Activated CD8-positive, alpha-beta T cell treated with anti-CD3 and anti-CD28 coated beads, Interleukin-2, amount 10 ng/mL, durations not matched to agents 7 days and 5 days (primary cell): ENCODE data around the gene MED1. TPM values are rescaled to one million over a fixed set of nuclear protein-coding genes. Genes with fewer than 3 reads are reported as not detected.

Experiments used
- ATAC-seq: fragments of 150-1000 bp; cut with Tn5 transposase; one replicate; pipeline ENCODE4 v1.10.0; 2021; ENCODE audit warnings: moderate library complexity
- CTCF ChIA-PET: fragments of 350-600 bp; sonication (Branson Sonifier 250); formaldehyde crosslinking; loops from one replicate; lab custom pipeline; 2021; ENCODE audit warnings: antibody characterized with exemption; lab: Charles Lee
- POLR2A ChIA-PET: fragments of 350-600 bp; sonication (Branson Sonifier 250); formaldehyde crosslinking; loops from one replicate; lab custom pipeline; 2021; ENCODE audit warnings: antibody characterized with exemption; lab: Charles Lee
- DNase-seq: peaks from one replicate; pipeline ENCODE4 v3.0.0-alpha.2; 2020
- H3K27ac Mint-ChIP-seq: one replicate; pipeline ENCODE4 v1.8.0; 2021; ENCODE audit warnings: mild to moderate bottlenecking, mixed read lengths
- H3K27me3 Mint-ChIP-seq: one replicate; pipeline ENCODE4 v1.8.0; 2021; ENCODE audit warnings: low read depth, mixed read lengths
- H3K36me3 Mint-ChIP-seq: one replicate; pipeline ENCODE4 v1.8.0; 2021; ENCODE audit warnings: low read depth, mixed read lengths
- H3K4me1 Mint-ChIP-seq: one replicate; pipeline ENCODE4 v1.8.0; 2021; ENCODE audit warnings: low read depth, mixed read lengths
- H3K4me3 Mint-ChIP-seq: one replicate; pipeline ENCODE4 v1.8.0; 2021; ENCODE audit warnings: mild to moderate bottlenecking, mixed read lengths
- H3K9me3 Mint-ChIP-seq: one replicate; pipeline ENCODE4 v1.8.0; 2022; ENCODE audit warnings: mixed read lengths; ENCODE audit not compliant: insufficient read depth
- total RNA-seq, 2 experiments: library from RNA; stranded (reverse); gene quantifications; one replicate each; pipeline ENCODE4 v1.2.3, GENCODE V29; 2021

Gene MED1
- total RNA-seq, 2 experiments from 2014 or later, result 52.8 to 53.2 TPM

DNA sequence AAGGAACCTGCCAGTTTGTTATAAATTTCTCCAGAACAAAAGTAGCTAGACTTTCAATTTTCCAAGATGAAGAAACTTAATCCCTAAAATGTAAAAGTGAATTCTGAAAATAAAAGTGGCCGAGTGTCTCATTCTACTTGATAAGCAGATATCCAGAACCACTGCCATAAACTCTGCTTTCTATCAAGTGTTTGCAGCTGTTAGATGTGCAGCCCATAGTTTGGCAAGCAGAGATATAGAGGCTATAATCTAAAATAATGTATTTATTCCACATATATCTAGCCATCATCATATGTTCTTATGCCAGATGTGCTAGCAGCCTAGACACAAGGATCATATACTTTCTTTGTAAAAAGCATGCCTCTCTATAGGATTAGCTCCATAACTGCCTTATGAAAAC is 34.9 kb downstream of the MED1 start:
- ATAC-seq, result no peak
- CTCF ChIA-PET, result interaction anchor here (0.7 kb wide), 1 partner anchor 242 kb away, joined by 4 read pairs; no protein-coding TSS in a partner anchor
- Mint-ChIP-seq H3K36me3 (peaks cover 37% of the 10 kb centered on the region), H3K27me3 (no peaks in the 10 kb centered on the region), H3K9me3 (no peaks in the 10 kb centered on the region), H3K27ac (no peak overlapping the region), H3K4me3 (no peak overlapping the region), H3K4me1 (no peaks in the 10 kb centered on the region)
- POLR2A ChIA-PET, result interaction anchor here (0.6 to 1.0 kb wide), 2 partner anchors 14 to 35 kb away, joined by 3 read pairs; partner anchors contain the start of gene MED1
- DNase-seq, result no peak

DNA sequence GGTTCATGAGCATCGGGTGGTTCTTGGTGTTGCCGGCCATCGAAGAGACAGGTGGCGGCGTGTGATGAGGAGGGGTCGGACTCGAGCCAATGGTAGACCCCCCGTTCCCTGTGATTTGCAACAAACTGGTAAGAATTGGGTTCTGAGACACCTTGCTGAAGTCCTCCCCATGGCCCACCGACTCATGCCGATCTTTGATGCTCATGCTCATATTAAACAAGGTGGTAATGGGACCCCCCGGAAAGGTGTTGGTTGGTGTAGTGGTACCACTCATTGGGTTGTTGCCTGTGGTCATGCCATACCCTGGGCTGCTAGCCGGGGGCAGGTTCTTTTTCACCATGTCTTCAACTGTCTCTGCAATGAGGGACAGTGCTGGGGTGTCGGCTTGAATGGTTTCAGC is 40.8 kb downstream of the MED1 start:
- CTCF ChIA-PET, result no interaction called here
- POLR2A ChIA-PET, result no interaction called here
- no peaks in the 10 kb centered on the region for H3K9me3 Mint-ChIP-seq
- peaks cover 48% of the 10 kb centered on the region for H3K36me3 Mint-ChIP-seq
- no peaks in the 10 kb centered on the region for H3K27me3 Mint-ChIP-seq
- H3K4me3 Mint-ChIP-seq, result no peak overlapping the region
- H3K27ac Mint-ChIP-seq, result no peak overlapping the region
- DNase-seq (no peak), ATAC-seq (no peak)
- peaks cover 10% of the 10 kb centered on the region for H3K4me1 Mint-ChIP-seq

DNA sequence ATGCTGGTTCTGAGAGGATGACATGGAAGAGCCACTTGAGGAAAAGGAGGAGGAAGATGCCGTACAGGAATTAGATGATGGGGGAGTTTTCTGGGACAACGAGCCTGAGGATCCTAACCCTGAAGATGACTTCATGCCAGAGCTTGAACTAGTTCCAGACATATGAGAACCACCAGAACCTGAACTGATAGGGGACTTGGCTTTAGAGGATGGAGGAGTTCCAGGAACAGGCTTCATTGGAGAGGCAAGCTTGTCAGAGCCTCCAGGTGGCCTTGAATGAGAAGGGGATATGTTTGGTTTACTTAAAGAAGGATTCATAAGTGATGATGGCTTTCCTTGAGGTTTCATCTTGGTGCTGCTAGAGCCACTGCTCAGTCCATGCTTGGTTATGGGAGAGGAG is 42.7 kb downstream of the MED1 start:
- no peak for ATAC-seq

DNA sequence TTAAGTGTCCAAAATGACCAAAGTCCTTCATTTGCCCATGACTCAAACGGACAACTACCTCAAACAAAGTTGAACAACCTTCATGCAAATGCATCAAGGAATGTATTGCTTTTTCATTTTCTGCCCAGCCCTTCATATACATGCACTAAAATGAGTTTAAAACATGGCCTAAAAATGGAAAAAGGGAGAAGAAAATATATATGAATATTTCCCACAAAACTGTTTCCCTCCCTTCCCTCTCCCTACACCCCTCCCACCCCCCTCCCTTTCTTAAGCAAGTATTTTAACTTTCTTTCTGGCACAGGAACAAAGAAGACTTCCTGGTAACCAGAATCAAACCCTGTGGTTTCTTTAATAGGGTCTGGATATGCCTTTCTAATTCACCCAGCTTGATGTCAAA is 44.1 kb downstream of the MED1 start:
- Mint-ChIP-seq H3K27ac (no peak overlapping the region), H3K4me1 (peaks cover 24% of the 10 kb centered on the region), H3K4me3 (no peak overlapping the region), H3K9me3 (no peaks in the 10 kb centered on the region), H3K36me3 (peaks cover 34% of the 10 kb centered on the region), H3K27me3 (no peaks in the 10 kb centered on the region)
- ChIA-PET CTCF (interaction anchor here (1.0 kb wide), 1 partner anchor 168 kb away, joined by 3 read pairs; no protein-coding TSS in a partner anchor), POLR2A (interaction anchor here (0.5 kb wide), 1 partner anchor 9 kb away, joined by 4 read pairs; no protein-coding TSS in a partner anchor)
- no peak for DNase-seq
- ATAC-seq, result no peak

More for the DNA sequence above, 42.7 kb downstream of the MED1 start:
- DNase-seq, result no peak
- no peaks in the 10 kb centered on the region for H3K9me3 Mint-ChIP-seq
- H3K36me3 Mint-ChIP-seq, result peaks cover 35% of the 10 kb centered on the region
- H3K4me3 Mint-ChIP-seq, result no peak overlapping the region
- no peaks in the 10 kb centered on the region for H3K27me3 Mint-ChIP-seq
- POLR2A ChIA-PET, result no interaction called here
- no peak overlapping the region for H3K27ac Mint-ChIP-seq
- CTCF ChIA-PET, result no interaction called here
- peaks cover 19% of the 10 kb centered on the region for H3K4me1 Mint-ChIP-seq

DNA sequence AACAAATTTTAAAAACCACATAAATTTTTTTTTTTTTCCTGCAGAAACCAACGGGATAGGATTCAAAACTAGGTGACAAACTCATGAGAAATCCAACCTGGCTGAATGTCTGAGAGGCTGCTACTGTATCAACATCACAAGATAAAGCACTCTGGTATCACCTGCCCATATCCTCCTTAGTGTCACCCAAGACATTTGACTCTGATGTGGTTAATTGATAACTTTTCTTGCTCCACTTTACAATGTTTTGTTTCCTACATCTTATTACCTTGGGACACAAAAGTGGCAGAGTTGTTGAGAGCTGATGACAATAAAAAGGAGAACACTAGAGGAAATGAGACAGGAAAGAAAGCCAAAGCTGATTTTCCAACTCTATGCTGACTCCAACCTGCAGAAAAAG is 45.6 kb downstream of the MED1 start:
- CTCF ChIA-PET, result no interaction called here
- H3K4me3 Mint-ChIP-seq, result no peak overlapping the region

DNA sequence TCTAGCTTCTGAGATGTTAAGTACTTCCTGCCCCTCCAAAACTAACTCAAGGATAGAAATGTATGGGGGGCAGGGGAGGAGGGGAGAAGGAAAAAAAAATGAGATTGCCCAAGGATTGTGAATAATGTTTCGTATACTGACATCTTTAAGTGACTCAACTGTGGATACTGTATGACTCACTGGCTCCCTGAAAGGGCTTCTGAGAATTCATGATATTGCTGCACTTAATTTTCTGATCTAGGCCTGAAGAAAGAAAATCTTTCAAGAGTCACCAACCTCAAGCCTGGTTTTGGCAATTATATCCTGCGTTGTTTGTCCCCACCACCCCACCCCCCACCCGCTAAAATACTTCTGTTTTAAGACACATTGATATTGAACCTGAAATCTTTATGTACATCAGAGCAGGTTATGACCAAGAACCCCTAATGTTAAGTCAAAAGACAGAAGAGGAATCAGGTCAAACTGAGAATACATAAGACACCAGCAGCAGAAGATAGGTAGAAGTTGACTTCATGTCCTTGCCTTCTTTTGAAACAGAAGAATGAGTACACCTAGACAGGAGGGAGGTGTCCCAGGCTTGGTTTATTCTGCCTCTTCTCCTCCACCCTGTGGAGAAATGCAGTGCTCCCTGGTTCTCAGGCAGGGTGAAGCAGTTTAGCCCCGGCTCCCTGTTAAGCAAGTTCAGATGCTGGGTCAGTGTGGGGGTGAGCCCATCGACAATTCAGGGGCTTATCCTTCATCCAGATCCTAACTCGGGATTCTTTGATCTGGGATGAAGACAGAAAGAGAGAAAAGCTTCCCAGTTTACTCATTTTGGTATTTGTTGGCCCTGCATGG is 46.3 kb downstream of the MED1 start:
- H3K36me3 Mint-ChIP-seq, result peaks cover 27% of the 10 kb centered on the region
- H3K4me1 Mint-ChIP-seq, result peaks cover 34% of the 10 kb centered on the region
- DNase-seq (no peak), ATAC-seq (no peak)
- no peak overlapping the region for H3K27ac Mint-ChIP-seq
- CTCF ChIA-PET, result no interaction called here
- H3K9me3 Mint-ChIP-seq, result no peaks in the 10 kb centered on the region
- POLR2A ChIA-PET, result no interaction called here
- H3K4me3 Mint-ChIP-seq, result no peak overlapping the region
- H3K27me3 Mint-ChIP-seq, result no peaks in the 10 kb centered on the region

More for the DNA sequence above, 45.6 kb downstream of the MED1 start:
- peaks cover 34% of the 10 kb centered on the region for H3K36me3 Mint-ChIP-seq
- DNase-seq, result no peak
- H3K9me3 Mint-ChIP-seq, result no peaks in the 10 kb centered on the region
- H3K27me3 Mint-ChIP-seq, result no peaks in the 10 kb centered on the region
- POLR2A ChIA-PET, result interaction anchor here (1.0 kb wide), 1 partner anchor 24 kb away, joined by 3 read pairs; no protein-coding TSS in a partner anchor
- H3K4me1 Mint-ChIP-seq, result peaks cover 28% of the 10 kb centered on the region
- no peak overlapping the region for H3K27ac Mint-ChIP-seq
- ATAC-seq, result no peak

DNA sequence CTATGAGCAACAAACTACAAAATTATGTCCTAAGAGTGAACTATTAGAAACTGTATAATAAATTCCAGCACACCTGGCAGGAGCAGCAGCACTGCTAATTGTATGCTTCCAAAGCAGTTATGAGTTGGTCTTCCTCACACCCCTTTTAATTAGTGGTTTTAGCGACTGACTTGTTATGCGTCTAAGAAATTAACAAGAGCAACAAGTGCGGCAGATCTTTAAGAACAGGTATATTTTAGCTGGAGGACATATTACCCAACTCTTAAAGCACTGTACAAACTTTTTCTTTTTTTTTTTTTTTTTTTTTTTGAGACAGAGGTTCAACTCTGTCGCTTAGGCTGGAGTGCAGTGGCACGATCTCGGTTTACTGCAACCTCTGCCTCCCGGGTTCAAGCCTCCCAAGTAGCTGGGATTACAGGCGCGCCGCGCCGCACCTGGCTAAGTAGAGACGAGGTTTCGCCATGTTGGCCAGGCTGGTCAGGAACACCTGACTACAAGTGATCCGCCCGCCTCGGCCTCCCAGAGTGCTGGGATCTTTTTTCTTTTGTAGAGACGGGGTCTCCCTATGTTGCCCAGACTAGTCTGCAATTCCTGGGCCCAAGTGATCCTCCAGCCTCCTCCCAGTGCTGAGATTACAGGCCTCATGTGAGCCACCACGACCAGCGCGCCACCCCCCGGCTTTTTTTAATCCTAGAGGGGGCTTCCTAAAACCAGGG is 48.0 kb downstream of the MED1 start:
- Mint-ChIP-seq H3K27ac (peak overlapping the region; percentile 98), H3K27me3 (no peaks in the 10 kb centered on the region), H3K36me3 (peaks cover 11% of the 10 kb centered on the region), H3K4me1 (peaks cover 34% of the 10 kb centered on the region), H3K9me3 (no peaks in the 10 kb centered on the region), H3K4me3 (peak overlapping the region; percentile 95)
- CTCF ChIA-PET, result no interaction called here
- ATAC-seq, result no peak
- POLR2A ChIA-PET, result interaction anchor here (0.6 to 1.2 kb wide), 5 partner anchors 14 to 129 kb away, joined by 3 read pairs; partner anchors contain the start of genes CDK12 and MED1
- DNase-seq, result no peak

DNA sequence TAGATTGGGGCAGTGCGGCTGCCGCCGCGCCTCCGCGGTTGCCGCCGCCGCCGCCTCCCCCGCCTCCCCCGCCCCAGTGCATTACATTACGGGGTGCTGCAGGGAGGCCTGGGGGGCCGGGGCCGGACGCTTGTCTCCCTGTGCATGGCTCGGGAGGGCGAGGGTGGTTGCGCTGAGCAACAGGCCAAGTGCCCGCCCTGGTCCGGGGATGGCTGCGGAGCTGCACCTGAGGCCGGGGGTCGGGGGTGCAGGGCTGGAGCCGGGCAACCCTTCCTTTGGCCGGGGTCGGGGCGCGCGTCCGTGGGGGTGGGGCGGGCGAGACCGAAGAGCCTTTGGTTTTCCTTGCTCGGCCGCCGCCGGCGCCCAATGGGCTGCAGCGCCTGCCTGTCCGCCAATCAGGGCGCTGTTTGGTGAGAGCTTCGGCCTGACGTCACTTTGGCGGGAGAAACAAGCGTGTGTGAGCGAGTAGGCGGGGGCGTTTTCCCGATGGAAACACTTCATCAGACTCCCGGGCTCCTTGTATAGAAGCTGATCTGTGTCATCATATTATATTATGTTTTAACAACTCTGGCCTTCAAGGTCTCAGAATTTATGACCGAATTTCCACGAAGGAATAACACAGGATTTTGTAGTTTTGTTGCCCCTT is 48.7 kb downstream of the MED1 start:
- CTCF ChIA-PET, result no interaction called here
- Mint-ChIP-seq H3K4me1 (peaks cover 31% of the 10 kb centered on the region), H3K9me3 (no peaks in the 10 kb centered on the region), H3K27ac (peak overlapping the region; percentile 98), H3K4me3 (peak overlapping the region; percentile 95), H3K36me3 (peaks cover 6% of the 10 kb centered on the region), H3K27me3 (no peaks in the 10 kb centered on the region)
- POLR2A ChIA-PET, result interaction anchor here (0.6 to 1.2 kb wide), 6 partner anchors 14 to 390 kb away, joined by 3 read pairs; partner anchors contain the start of genes CDK12, MED1 and RPL19
- DNase-seq (peak; percentile 93), ATAC-seq (peak; percentile 69)

DNA sequence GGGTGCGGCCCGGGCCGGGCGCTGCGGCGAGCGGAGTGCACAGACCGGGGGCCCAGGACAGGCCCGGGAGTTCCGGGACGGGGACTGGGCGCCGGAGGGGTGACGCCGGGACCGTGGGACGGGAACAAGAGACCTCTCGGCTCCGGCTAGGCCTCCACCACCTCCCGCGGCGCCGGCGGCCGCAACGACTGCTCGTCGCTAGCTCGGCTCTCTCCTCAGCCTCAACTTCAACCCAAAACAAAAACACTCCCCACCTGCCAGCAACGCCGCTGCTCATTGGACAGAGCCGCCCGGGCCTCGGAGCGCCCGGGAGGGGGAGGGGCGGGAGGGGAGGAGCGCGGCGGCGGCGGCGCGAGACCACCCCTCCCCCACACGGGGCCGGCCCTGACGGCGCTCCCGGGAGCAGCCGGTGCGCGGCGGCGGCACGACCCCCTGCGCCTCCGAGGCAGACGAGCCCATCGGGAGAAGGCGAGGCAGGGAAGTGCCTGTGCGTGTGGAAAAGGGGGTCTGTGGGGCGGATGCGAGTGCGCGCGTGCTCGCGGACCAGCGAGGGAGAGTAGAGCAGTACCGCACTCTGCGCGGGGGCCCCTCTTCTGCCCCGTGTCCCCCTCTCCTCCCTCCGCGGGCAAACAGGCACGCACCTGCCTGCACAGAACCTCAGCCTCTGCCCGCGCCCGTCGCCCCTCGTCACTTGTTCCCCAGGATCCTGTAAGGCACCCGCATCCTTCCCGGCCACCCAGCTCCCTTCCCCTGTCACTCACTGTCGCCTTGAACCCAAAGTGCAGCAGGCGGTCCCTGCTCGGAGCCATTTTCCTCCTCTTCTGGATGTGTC is 49.4 kb downstream of the MED1 start, which contains the start of gene FBXL20:
FBXL20 (minus strand) TSS at position 215 of the 832 bp plus-strand sequence. CDS start 224 bp downstream, outside the sequence.
- H3K4me1 Mint-ChIP-seq, result peaks cover 29% of the 10 kb centered on the region
- peak within 1 kb of the TSS; percentile 98 for H3K27ac Mint-ChIP-seq
- peak; percentile 93 for DNase-seq
- no peaks in the 10 kb centered on the region for H3K27me3 Mint-ChIP-seq
- ChIA-PET CTCF (interaction anchor here (0.9 kb wide), 1 partner anchor 165 kb away, joined by 3 read pairs; no protein-coding TSS in a partner anchor), POLR2A (interaction anchor here (0.6 to 1.5 kb wide), 7 partner anchors 15 to 391 kb away, joined by 3 to 5 read pairs (median 3); partner anchors contain the start of genes CDK12, MED1 and RPL19)
- ATAC-seq, result peak; percentile 78
- peak within 1 kb of the TSS; percentile 95 for H3K4me3 Mint-ChIP-seq
- peaks cover 5% of the 10 kb centered on the region for H3K36me3 Mint-ChIP-seq
- no peaks in the 10 kb centered on the region for H3K9me3 Mint-ChIP-seq

DNA sequence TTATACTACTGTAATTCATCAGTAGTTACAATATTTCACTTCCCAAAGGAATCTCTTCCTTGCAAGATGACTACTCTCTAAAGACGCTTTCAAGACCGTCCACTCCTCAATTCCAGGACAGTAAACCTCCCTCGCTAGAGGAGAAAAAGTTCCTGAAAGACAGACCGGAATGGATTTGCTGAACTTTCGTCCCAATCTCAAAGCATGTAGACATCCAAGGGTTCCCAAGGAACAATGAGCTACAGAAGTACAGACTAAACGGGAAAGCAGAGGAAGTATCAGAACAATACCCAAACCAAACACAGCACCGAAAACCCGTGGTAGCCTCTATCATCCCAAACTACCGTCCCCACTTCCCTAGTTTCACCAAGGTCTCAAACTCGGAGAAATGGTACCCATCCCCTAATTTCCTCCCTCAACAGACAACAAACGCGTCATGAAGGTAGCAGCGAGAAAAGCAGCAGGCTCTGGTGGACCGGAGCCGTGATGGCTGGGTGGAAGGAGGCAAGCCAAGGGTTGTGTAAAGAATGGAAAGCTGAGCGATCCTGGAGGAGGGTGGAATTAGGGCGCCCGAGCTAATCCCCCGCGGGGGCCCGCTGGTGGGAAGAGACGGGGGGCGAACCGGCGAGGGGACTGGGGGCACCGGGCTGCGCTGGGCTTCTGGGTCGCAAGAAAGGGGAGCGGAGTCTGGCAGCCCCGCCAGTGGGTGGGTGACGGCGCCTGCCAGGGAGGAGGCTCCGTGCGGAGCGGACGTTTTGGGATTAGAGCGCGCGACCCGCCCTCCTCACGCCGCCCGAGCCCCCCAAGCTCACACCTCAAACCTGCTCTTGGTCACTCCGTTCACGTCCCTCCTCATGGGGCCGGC is 50.3 kb downstream of the MED1 start:
- Mint-ChIP-seq H3K4me3 (peak overlapping the region; percentile 95), H3K9me3 (no peaks in the 10 kb centered on the region), H3K27me3 (no peaks in the 10 kb centered on the region), H3K36me3 (peaks cover 5% of the 10 kb centered on the region), H3K4me1 (peaks cover 28% of the 10 kb centered on the region), H3K27ac (peak overlapping the region; percentile 78)
- CTCF ChIA-PET, result interaction anchor here (0.9 to 1.5 kb wide), 2 partner anchors 165 to 236 kb away, joined by 3 read pairs; no protein-coding TSS in a partner anchor
- POLR2A ChIA-PET, result interaction anchor here (0.6 to 1.5 kb wide), 4 partner anchors 49 to 288 kb away, joined by 3 to 5 read pairs (median 4); partner anchors contain the start of gene CDK12
- DNase-seq (no peak), ATAC-seq (peak; percentile 9)
